Testis (tissue), 2 donors: ENCODE results near the gene NUP188.

ENCODE experiments used
- CTCF ChIP-seq, 3 experiments: fragments of 450-650 bp in 2 of 3; fragments of 200-600 bp in 1 of 3; sonication (generic) in 1 of 3; IDR thresholded peaks; one replicate each; pipeline ENCODE4 v1.5.1; 2016 to 2019; ENCODE audit warnings: antibody characterized with exemption in 3 of 3, mild to moderate bottlenecking in 2 of 3, moderate library complexity in 1 of 3
- POLR2A ChIP-seq: fragments of 450-650 bp; IDR thresholded peaks from one replicate; pipeline ENCODE4 v1.6.1; 2017; ENCODE audit warnings: antibody characterized with exemption, mild to moderate bottlenecking, moderate library complexity

DNA sequence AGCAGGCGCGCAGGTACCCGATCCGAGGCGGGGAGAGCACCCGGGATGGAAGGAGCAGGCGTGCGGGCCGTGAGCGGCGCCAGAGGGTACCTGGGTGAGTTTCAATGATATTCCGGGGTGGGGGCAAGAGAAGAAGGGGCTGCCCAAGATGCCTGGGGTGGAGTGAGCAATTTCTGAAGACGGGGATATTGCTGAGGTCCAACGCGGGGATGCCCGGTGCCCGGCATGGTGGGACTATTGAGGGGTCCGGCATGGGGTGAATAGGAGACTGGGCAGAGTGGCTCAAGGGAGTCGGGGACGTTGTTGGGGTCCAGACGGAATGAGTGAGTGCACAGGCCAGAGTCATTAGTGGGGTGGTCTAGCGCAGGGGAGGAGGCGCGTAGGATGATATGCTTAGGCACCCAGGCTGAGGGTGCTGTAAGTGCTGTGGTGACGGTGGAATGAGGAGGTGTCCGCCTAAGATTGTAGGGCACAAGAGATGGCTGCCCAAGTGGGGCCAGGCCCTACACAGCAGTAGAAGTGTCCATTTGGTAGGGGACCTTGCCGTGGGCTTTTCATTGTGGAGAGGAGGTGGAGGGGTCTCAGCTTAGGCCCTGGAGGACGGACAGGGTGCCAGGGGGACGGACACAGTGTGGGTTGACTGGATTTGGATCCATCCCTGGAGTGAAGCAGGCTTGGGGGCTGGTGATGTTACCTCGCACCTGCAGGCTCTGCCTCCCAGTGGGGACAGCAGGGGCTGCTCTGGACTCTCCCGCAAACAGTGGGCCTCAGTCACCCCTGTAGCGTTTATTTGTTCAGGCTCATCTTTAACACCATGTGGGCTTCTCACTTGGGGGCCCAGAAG is 89.6 kb downstream of the NUP188 start:
- TF ChIP-seq POLR2A (no peak), CTCF (IDR thresholded peaks at IDR 0.05) (no peak)
